Cardiac septum (tissue), 1 donor: ENCODE data around the gene MCC. TPM values are rescaled to one million over a fixed set of nuclear protein-coding genes. Genes with fewer than 3 reads are reported as not detected.
"Not testable (repeated sequence)": the region's sequence is repeated elsewhere in the genome, so short reads cannot be mapped to it uniquely, and the experiment has no call there.

ENCODE experiments used
- DNase-seq: peaks from one replicate; pipeline ENCODE4 v3.0.0-alpha.2; 2020; ENCODE audit warnings: low spot score
- intact Hi-C: fragments of 100-400 bp; cut with DNase I; formaldehyde crosslinking; loops from one replicate; pipeline ENCODE4 v1.14.0; 2022
- total RNA-seq: library from RNA; stranded (reverse); fragmentation: NEBNext Ultra II Directional; extraction: Animal tissue kit (Norgen Biotek cat#: 25700); gene quantifications from one replicate; pipeline ENCODE4 v1.2.1, GENCODE V29; 2021
- donor health status: DM: no; HTN: no; CAD: no.

The MCC gene
- total RNA-seq, 1 donor from 2014 or later: 17.7 TPM

DNA sequence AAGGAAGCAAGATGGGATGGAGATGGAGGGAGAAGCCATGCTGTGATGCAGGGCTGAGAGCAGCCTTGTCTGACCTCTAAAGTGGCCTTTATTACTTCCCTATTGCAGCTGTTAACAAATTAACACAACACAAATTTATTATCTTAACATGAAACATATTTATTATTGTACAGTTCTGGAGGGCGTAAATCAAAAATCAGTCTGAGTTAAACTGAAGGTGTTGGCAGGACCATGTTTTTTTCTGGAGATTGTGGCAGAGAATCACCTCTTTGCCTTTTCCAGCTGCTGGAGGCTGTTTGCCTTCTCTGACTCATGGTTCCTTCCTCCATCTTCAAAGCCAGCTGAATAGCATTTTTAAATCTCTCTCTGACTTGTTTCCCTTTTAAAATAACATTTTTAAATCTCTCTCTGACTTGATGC is 7.2 kb upstream of the MCC start:
- intact Hi-C loops: no loop called here
- no peak for DNase-seq

DNA sequence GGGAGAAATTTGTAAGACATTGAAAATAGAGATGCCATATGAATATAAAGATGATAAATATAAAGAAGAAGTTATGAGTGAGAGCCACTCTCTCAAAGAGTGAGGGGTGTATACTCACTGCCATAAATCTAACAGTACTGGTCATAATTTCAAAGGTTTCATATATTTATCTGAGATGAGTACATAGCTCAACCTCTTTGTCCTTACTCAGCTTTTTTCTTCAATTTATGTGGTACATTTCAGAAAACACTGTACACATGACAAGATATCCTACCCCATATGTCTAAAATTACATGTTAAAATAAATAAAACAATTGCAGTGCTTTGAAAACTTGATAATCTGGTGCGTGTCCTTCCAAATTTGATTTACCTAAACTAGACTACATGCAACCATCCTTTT is 5.2 kb upstream of the MCC start:
- intact Hi-C loops: no loop called here
- DNase-seq: no peak

DNA sequence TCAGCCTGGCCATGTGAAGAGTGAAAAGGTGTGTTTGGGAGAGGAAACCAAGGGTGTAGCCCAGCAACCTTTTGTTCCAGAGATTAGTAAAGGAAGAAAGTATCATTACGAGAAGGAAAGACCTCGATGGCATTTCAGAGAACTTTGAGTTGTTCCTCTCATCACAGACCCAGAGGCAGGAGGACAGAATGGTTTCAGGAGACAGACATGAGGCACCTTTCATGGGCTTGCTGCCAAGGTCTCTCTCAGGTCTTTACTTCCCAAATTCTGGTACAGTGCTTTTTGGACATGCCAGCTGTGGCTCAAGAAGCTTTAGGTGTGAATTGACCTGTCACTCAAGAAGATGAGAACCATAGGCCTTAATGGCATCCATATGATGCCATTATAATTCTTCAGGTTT is 2.8 kb upstream of the MCC start:
- no peak for DNase-seq
- intact Hi-C loops: no loop called here

DNA sequence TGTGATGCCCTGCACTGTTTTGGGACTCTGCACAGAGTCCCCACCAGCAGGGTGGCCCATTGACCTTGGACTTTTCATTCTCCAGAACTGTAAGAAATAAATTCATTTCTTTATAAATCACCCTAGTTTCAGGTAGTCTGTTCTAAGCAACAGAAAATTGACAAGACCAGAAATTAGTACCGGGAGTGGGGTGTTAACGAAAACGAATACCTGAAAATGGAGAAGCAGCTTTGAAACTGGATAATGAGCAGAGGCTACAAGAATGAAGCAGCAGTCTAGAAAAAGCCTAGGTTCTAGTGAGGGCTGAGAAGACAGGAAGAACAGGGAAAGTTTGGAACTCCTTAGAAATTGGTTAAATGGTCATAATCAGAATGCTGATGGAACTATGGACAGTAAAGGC is 2.1 kb upstream of the MCC start:
- DNase-seq: no peak
- intact Hi-C loops: no loop called here

DNA sequence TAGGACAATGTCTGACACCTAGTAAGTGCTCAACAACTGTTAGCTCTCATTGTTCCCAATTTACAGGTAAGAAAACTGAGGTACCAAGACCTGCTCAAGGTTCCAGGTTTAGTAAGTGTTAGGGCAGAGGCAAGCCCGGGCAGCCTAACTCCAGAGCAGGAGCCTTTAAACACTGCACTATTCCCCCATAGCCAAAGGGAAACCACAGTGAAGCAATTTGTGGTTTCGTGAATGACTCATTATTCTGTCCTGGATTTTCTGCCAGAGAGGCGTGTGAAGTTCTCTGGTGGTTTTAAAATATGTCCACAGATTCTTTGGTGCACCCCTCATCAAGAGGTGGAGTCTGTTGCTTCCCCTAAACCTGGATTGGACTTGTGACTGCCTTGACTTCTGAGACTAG is 1.0 kb upstream of the MCC start:
- DNase-seq: no peak
- intact Hi-C loops: loop anchor here (5.0 kb wide), 1 partner anchor 112 kb away; no protein-coding TSS in a partner anchor

DNA sequence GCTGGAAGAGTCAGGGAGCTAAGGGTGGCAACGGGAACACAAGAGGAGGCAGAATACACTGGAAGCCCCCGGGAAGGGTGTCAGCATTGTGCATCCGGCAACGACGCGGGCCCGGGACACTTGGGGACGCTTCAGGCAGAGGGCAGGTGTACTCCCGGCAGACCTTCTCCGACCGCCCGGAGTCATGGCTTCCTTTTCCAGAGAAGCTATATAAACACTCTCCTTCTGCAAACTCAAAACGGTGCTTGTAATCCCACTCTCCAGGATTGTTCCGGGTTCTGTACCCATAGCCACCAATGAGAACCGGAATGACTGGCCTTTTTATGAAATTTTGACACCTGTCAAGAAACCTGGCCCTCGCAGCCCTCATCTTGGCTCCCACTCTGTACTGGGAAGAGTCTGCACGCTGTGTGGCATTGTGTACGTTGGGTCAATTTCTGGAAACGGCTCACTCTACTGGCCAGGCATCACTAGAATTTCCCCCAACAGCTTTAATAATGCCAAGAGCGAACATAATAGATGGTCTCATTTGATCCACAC is 462 bp upstream of the MCC start:
- no peak for DNase-seq
- intact Hi-C loops: loop anchor here (5.0 kb wide), 1 partner anchor 111 kb away; no protein-coding TSS in a partner anchor

DNA sequence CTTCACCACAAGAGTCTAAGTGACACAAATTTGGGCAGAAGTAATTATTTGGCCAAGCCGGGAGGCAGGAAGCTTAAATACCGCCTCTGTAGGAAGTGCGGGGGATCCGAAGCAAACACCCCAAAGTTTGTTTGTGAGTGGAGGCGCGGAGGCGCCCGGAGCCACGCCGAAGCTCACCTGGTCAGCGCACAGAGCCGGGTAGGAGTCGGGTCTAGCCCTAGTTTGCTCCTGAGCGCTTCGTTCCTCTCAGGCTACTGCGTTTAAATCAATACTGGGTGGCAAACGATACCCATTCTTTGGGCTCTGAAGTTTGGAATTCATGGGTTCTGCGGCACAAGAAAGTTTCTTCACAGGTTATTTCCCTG is 855 bp downstream of the MCC start:
- intact Hi-C loops: loop anchor here (5.0 kb wide), 1 partner anchor 110 kb away; no protein-coding TSS in a partner anchor

DNA sequence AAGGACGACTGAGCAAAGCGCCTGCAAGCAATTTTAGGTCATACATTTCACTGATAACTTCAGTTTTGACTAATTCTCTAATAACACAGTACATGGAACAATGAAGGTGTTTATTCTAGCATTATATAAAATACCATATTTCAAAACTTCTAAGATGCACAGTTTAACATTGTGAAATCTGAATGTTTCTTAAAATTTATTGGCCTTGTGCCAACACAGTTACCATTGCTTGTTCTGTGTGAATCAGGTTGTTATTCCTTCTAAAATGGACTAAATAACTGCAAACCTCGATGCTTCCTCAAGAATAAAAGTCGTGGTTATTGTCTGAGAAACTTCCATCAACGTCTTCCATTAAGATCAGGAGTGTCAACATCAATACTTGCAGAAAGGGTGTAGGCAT is 8.0 kb downstream of the MCC start:
- intact Hi-C loops: no loop called here

More for the DNA sequence above, 855 bp downstream of the MCC start:
- no peak for DNase-seq

DNA sequence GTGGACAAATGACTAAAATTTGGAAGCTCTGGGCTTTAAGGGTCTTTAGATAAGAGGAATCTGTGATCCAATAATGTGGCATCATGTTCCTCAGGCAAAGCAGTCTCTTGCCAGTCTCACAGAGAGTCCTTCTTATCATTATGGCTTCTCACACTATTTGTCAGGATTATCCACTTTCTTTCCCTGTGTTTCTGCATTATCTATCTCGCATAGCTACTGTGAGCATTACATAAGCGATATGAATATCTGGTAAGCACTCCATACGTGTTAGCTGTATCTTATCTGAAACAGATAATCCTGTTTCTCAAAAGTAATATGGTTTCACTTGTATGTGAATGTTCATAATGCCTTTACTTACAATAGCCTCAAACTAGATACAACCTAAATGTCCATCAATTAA is 9.6 kb downstream of the MCC start:
- no peak for DNase-seq
- intact Hi-C loops: no loop called here

More for the DNA sequence above, 8.0 kb downstream of the MCC start:
- DNase-seq: no peak

DNA sequence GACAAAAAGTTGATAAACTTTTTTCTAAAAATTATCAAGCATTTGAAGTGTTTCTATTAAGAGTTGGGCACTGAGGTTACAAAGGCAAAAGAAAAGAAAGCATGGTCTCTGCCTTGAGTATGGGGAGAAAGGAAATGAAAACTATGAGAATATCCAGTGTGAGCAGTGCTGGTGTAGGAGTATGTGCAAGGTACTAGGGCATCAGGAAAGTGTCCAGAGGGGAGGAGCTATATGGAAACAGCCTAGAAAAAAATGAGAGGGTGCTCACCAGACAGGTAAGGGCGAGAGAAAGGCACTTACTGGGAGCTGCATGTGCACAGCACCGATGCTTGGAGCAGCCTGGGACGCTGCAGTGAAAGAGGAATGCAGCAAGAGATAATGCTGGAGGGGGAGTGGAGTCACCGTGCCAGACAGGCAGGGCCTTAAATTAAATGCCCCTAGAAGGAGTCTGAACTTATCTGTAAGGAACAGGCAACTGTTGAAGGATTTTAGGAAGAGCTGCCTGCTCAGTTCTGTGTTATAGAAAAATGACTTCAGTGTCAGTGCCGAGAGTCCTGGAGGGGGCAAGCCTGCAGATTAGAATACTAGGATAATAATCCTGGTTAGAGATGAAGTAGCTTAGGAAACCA is 14.0 kb downstream of the MCC start:
- intact Hi-C loops: no loop called here
- no peak for DNase-seq

DNA sequence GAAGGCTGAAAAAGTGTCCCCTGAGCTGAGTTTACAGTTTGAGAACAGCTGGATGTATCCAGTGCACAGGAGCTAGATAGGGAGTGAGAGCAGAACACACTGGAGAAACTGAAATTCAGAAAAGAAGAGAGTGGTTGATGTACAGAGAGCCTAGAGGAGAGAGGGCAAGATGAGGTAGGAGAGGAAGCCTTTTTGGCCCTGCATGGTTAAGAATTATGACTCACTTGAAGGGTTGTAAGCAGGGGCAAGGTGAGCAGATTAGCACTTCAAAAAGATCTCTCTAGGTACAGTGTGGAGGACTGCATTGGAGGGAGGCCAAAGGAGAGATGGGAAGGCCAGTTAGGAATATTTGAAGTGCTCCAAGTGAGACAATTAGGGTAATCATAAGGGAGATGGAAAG is 25.2 kb downstream of the MCC start:
- no peak for DNase-seq
- intact Hi-C loops: no loop called here

DNA sequence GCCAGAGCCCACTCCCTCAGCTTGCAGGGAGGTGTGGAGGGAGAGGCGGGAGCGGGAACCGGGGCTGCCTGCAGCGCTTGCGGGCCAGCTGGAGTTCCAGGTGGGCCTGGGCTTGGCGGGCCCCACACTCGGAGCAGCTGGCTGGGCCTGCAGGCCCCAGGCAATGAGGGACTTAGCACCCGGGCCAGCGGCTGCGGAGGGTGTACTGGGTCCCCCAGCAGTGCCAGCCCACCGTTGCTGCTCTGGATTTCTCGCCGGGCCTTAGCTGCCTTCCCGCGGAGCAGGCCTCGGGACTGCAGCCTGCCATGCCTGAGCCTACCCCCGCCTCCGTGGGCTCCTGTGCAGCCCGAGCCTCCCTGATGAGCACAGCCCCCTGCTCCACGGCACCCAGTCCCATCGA is 31.1 kb downstream of the MCC start:
- DNase-seq, intact Hi-C loops: not testable (repeated sequence)

DNA sequence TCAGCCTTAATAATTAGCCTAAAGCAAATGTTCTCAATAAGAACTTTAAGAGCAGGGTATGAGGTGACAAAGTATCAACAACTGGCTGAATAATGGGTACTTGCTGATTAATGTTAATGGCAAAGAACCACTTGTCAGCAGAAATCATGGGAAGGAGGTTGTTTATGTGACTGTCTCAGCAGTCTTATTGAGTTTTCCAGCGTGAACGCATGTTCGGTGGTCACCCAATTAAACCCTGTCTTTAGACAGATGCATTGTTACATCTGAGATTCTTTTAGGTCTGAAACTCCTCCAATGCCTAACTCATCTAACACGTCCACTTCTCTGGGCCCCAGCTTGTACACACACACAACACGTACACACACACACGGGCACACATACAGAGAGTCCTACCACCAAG is 35.3 kb downstream of the MCC start:
- DNase-seq: no peak
- intact Hi-C loops: no loop called here

DNA sequence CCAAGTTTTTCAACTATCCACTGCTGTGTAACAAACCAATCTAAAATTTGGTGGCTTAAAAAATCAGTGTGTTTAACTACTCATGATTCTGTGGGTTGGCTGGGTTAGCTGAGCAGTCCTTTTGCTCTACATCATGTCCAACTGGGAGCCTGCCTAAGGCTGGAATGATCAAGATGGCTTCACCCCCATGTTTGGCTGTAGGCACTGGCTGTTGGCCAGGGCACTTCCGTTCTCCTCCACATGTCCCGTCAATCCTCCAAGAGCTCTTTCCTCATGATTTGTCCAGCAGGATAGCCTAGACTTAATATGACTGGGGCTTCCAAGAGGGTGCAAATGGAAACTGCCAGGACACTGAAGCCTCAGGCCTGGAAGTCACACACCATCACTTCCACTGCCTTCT is 36.5 kb downstream of the MCC start:
- intact Hi-C loops: no loop called here
- DNase-seq: no peak

DNA sequence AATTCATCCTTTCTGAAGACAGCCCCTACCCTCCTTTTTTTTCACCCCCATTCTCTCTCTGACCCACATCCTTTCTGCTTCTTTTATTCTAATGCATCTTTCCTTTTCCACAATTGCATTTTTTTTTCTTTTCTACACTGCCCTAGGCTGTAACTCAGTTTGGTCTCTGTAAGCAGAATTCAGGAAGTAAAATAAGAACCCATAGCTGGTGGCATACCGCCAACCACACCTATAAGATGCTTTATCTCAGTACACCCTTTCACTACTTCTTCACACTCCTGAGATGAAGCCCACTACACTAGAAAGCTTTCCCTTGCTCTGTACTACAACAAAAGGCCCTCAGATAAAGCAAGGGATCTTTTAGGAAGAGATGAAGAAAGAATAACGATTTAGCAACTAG is 37.3 kb downstream of the MCC start:
- DNase-seq: no peak
- intact Hi-C loops: no loop called here

DNA sequence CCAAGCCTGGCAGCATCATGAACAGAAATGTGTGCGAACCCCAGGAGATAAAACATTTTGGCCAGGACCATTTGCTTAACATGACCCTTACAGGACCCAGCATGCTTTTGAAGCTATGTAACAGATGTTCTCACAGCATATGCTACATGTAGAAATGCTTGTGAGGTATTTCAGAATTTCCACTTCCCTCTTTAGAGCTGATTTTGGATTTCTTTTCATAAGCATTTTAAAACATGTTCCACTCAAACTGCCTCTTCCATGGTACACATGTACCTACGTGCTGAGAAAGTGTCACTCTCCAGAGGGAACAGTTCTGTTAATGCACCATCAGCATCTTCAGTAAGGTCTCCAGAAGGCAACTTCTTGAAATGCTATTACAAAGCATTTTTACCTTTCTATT is 37.8 kb downstream of the MCC start:
- DNase-seq: no peak
- intact Hi-C loops: no loop called here

DNA sequence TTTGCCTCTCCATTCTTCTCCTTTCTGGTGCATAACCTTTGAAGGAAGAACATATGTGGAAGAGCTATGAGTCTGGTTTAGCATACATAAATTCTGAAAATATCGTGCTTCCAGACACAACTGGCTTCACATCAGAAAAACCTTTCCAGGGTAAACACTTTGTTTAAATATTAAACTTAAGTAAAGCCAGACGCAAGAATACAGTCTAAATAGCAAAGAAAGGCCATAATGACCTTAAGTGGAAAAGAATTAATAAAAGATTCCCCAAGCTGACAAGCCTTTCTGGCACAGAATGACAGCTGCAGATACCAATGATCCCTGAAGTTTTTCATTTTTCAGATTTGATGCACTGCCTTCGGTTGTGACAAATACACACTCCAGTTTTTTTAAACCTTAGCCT is 40.0 kb downstream of the MCC start:
- intact Hi-C loops: no loop called here
- no peak for DNase-seq

DNA sequence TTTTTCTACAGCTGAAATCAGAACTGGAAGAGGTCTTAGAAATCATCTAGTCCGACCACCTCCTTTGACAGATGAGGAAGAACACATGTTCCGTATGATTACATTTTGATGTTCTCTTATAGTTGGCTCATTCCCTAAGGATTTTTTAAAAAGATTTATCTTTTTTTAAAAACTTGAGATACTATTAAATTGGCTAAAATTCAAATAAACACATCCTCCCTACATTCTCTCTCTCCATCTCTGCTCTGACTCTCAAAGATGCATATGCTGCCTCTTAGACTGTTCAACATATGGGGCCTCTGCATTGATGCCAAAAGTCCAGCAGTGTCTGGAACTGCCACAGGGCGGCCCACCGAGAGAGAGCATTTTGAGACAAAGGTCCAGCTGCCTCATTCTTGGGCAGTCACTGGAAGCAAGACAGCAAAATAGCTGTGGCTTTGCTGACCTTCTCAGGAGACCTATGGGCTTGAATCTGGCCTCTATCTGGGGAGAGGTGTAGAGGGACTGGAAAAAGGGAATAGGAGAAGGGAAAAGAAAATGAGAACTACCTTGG is 40.7 kb downstream of the MCC start:
- intact Hi-C loops: no loop called here
- DNase-seq: no peak

DNA sequence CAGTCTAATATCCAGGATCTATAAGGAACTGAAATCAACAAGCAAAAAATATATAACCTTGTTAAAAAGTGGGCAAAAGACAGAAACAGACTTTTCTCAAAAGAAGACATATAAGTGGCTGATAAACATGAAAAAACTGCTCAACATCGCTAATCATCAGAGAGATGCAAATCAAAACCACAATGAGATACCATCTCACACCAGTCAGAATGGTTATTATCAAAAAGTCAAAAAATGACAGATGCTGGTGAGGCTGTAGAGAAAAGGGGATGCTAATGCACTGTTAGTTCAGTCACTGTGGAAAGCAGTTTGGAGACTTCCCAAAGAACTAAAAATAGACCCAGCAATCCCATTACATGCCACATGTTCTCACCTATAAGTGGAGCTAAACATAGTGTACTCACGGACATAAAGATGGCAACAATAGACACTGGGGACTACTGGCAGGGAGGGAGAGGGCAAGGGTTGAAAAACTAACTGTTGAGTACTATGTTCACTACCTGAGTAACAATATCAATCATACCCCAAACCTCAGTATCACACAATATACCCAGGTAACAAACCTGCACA is 41.8 kb downstream of the MCC start:
- no peak for DNase-seq
- intact Hi-C loops: no loop called here

DNA sequence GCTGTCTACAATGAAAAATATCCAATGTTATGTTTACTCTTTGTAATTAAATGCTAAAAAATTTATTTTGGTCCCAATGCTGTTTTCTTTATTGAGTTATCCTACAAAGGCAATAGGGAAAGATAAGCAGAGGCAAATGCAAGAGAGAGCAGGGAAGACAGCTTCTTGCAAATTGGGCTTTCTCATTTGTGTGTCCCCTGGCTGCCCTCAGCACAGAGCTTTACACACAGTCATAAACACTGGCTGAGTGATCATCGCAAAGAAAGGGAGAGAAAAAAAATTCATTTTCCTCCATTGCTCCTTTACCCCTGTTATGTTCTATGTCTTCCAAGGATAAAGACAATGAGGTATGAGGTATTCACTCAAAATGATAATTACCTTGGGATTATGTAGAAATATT is 51.1 kb downstream of the MCC start:
- intact Hi-C loops: no loop called here
- DNase-seq: no peak

DNA sequence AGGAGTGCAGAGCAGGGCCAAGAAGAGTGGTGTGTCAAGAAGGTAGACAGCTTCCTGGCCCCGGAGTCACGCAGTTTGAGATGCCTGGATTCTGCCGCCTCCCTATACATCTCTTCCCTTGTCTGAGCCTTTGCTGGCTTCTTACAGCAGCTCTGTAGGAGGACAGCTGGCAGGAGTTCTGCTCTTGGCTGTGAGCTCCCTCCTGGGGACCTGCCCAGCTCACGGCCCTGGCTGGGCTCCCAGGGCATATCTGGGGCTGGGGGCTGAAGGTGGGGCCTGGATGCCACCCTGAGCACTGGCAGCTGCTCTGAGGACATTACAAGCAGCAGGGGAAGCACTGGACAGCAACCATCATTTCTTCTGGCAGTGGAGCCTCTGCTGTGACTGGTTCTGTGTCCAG is 52.7 kb downstream of the MCC start:
- DNase-seq: no peak
- intact Hi-C loops: no loop called here
